Measurements from ENCODE around the gene GOLGA6L26.
"Not testable (repeated sequence)": the region's sequence is repeated elsewhere in the genome, so short reads cannot be mapped to it uniquely, and the experiment has no call there.

GRCh38 chr15:23304267-23304666, 29.7 kb downstream of the GOLGA6L26 start:
- TF ChIP-seq MAX (IDR thresholded peaks at IDR 0.05; ENCODE audit: low read depth, low read length); POLR2A (IDR thresholded peaks at IDR 0.05; ENCODE audit: extremely low read depth, insufficient read length); MYC (IDR thresholded peaks at IDR 0.05; ENCODE audit: low read depth, low read length): not testable (repeated sequence)
- TF ChIP-seq, protein P1, sequence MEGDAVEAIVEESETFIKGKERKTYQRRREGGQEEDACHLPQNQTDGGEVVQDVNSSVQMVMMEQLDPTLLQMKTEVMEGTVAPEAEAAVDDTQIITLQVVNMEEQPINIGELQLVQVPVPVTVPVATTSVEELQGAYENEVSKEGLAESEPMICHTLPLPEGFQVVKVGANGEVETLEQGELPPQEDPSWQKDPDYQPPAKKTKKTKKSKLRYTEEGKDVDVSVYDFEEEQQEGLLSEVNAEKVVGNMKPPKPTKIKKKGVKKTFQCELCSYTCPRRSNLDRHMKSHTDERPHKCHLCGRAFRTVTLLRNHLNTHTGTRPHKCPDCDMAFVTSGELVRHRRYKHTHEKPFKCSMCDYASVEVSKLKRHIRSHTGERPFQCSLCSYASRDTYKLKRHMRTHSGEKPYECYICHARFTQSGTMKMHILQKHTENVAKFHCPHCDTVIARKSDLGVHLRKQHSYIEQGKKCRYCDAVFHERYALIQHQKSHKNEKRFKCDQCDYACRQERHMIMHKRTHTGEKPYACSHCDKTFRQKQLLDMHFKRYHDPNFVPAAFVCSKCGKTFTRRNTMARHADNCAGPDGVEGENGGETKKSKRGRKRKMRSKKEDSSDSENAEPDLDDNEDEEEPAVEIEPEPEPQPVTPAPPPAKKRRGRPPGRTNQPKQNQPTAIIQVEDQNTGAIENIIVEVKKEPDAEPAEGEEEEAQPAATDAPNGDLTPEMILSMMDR (IDR thresholded peaks at IDR 0.05; ENCODE audit: low read depth, low read length): not testable (repeated sequence)

Data from NB4 (cell line).